ENCODE results near the gene CSE1L.

CSE1L gene

GRCh38 chr20:49030954-49031619 lies 15.0 kb upstream of the CSE1L start:
- TF ChIP-seq FOXA1 (IDR thresholded peaks at IDR 0.05) (no peak), NFRKB (IDR thresholded peaks at IDR 0.05) (no peak), CTBP1 (IDR thresholded peaks at IDR 0.05; ENCODE audit: borderline replicate concordance) (no peak), PKNOX1 (IDR thresholded peaks at IDR 0.05) (no peak), HDGF (IDR thresholded peaks at IDR 0.05; ENCODE audit: borderline replicate concordance) (no peak), FOXM1 (IDR thresholded peaks at IDR 0.05; ENCODE audit: borderline replicate concordance) (no peak), BHLHE40 (IDR thresholded peaks at IDR 0.05; ENCODE audit: borderline replicate concordance) (no peak), FOXK2 (IDR thresholded peaks at IDR 0.05) (no peak), SUZ12 (IDR thresholded peaks at IDR 0.05) (no peak), TARDBP (IDR thresholded peaks at IDR 0.05) (no peak), L3MBTL2 (conservative IDR thresholded peaks at IDR 0.05) (no peak), ZNF384 (IDR thresholded peaks at IDR 0.05) (no peak), ELF4 (IDR thresholded peaks at IDR 0.05) (no peak), SP1 (IDR thresholded peaks at IDR 0.05) (no peak), LEF1 (IDR thresholded peaks at IDR 0.05; ENCODE audit: borderline replicate concordance) (no peak), ARNT (IDR thresholded peaks at IDR 0.05) (no peak)
- DNase-seq (ENCODE audit: extremely low spot score), result no peak
- POLR2A ChIA-PET, result interaction anchor here (0.7 kb wide), 1 partner anchor 15 kb away, joined by 3 read pairs; the partner anchor contains the start of gene CSE1L
- CTCF ChIA-PET, result interaction anchor here (1.4 kb wide), 1 partner anchor 410 kb away, joined by 3 read pairs; no protein-coding TSS in a partner anchor

- no peak for TF ChIP-seq ARNT (IDR thresholded peaks at IDR 0.05)
- no peak for TF ChIP-seq CTBP1 (IDR thresholded peaks at IDR 0.05; ENCODE audit: borderline replicate concordance)
- TF ChIP-seq LEF1 (IDR thresholded peaks at IDR 0.05; ENCODE audit: borderline replicate concordance), result no peak
- no peak for TF ChIP-seq SUZ12 (IDR thresholded peaks at IDR 0.05)
- no peak for TF ChIP-seq FOXA1 (IDR thresholded peaks at IDR 0.05)
- no peak for TF ChIP-seq BHLHE40 (IDR thresholded peaks at IDR 0.05; ENCODE audit: borderline replicate concordance)
- no peak for TF ChIP-seq FOXK2 (IDR thresholded peaks at IDR 0.05)
- no peak for TF ChIP-seq NFRKB (IDR thresholded peaks at IDR 0.05)
- no peak for TF ChIP-seq TARDBP (IDR thresholded peaks at IDR 0.05)
- ChIA-PET CTCF (no interaction called here), POLR2A (no interaction called here)
Measured at GRCh38 chr20:49032455-49032854, 13.7 kb upstream of the CSE1L start.

GRCh38 chr20:49034070-49034732 lies 11.9 kb upstream of the CSE1L start:
- ChIA-PET CTCF (no interaction called here), POLR2A (interaction anchor here (1.7 kb wide), 1 partner anchor 12 kb away, joined by 6 read pairs; the partner anchor contains the start of gene CSE1L)
- TF ChIP-seq BHLHE40 (IDR thresholded peaks at IDR 0.05; ENCODE audit: borderline replicate concordance), result no peak
- TF ChIP-seq ZNF384 (IDR thresholded peaks at IDR 0.05), result no peak
- TF ChIP-seq HDGF (IDR thresholded peaks at IDR 0.05; ENCODE audit: borderline replicate concordance), result no peak
- no peak for TF ChIP-seq SUZ12 (IDR thresholded peaks at IDR 0.05)
- TF ChIP-seq NFRKB (IDR thresholded peaks at IDR 0.05), result no peak
- TF ChIP-seq ARNT (IDR thresholded peaks at IDR 0.05), result no peak
- TF ChIP-seq FOXK2 (IDR thresholded peaks at IDR 0.05), result no peak
- no peak for TF ChIP-seq LEF1 (IDR thresholded peaks at IDR 0.05; ENCODE audit: borderline replicate concordance)
- TF ChIP-seq CTBP1 (IDR thresholded peaks at IDR 0.05; ENCODE audit: borderline replicate concordance), result no peak
- no peak for TF ChIP-seq TARDBP (IDR thresholded peaks at IDR 0.05)
- TF ChIP-seq FOXM1 (IDR thresholded peaks at IDR 0.05; ENCODE audit: borderline replicate concordance), result no peak
- TF ChIP-seq FOXA1 (IDR thresholded peaks at IDR 0.05), result no peak
- no peak for TF ChIP-seq ELF4 (IDR thresholded peaks at IDR 0.05)
- no peak for TF ChIP-seq L3MBTL2 (conservative IDR thresholded peaks at IDR 0.05)
- no peak for TF ChIP-seq PKNOX1 (IDR thresholded peaks at IDR 0.05)
- no peak for TF ChIP-seq SP1 (IDR thresholded peaks at IDR 0.05)
- DNase-seq (ENCODE audit: extremely low spot score), result no peak

More at GRCh38 chr20:49032455-49032854, 13.7 kb upstream of the CSE1L start:
- DNase-seq (ENCODE audit: extremely low spot score), result no peak

- DNase-seq (ENCODE audit: extremely low spot score), result no peak
- POLR2A ChIA-PET, result interaction anchor here (1.0 kb wide), 1 partner anchor 8 kb away, joined by 11 read pairs; the partner anchor contains the start of gene CSE1L
- TF ChIP-seq CTBP1 (IDR thresholded peaks at IDR 0.05; ENCODE audit: borderline replicate concordance) (no peak), FOXM1 (IDR thresholded peaks at IDR 0.05; ENCODE audit: borderline replicate concordance) (no peak), BHLHE40 (IDR thresholded peaks at IDR 0.05; ENCODE audit: borderline replicate concordance) (no peak), ZNF384 (IDR thresholded peaks at IDR 0.05) (no peak), LEF1 (IDR thresholded peaks at IDR 0.05; ENCODE audit: borderline replicate concordance) (no peak), PKNOX1 (IDR thresholded peaks at IDR 0.05) (no peak), TARDBP (IDR thresholded peaks at IDR 0.05) (no peak), HDGF (IDR thresholded peaks at IDR 0.05; ENCODE audit: borderline replicate concordance) (no peak), SP1 (IDR thresholded peaks at IDR 0.05) (no peak), ARNT (IDR thresholded peaks at IDR 0.05) (no peak), ELF4 (IDR thresholded peaks at IDR 0.05) (no peak), NFRKB (IDR thresholded peaks at IDR 0.05) (no peak), L3MBTL2 (conservative IDR thresholded peaks at IDR 0.05) (no peak), SUZ12 (IDR thresholded peaks at IDR 0.05) (no peak), FOXA1 (IDR thresholded peaks at IDR 0.05) (no peak), FOXK2 (IDR thresholded peaks at IDR 0.05) (no peak)
- CTCF ChIA-PET, result no interaction called here
Measured at GRCh38 chr20:49037962-49038387, 8.1 kb upstream of the CSE1L start.

GRCh38 chr20:49039854-49040253 lies 6.3 kb upstream of the CSE1L start:
- ChIA-PET POLR2A (no interaction called here), CTCF (no interaction called here)
- TF ChIP-seq ELF4 (IDR thresholded peaks at IDR 0.05) (no peak), BHLHE40 (IDR thresholded peaks at IDR 0.05; ENCODE audit: borderline replicate concordance) (no peak), FOXA1 (IDR thresholded peaks at IDR 0.05) (no peak), L3MBTL2 (conservative IDR thresholded peaks at IDR 0.05) (no peak), TARDBP (IDR thresholded peaks at IDR 0.05) (no peak), HDGF (IDR thresholded peaks at IDR 0.05; ENCODE audit: borderline replicate concordance) (no peak), PKNOX1 (IDR thresholded peaks at IDR 0.05) (no peak), NFRKB (IDR thresholded peaks at IDR 0.05) (no peak), FOXM1 (IDR thresholded peaks at IDR 0.05; ENCODE audit: borderline replicate concordance) (no peak), ZNF384 (IDR thresholded peaks at IDR 0.05) (no peak), CTBP1 (IDR thresholded peaks at IDR 0.05; ENCODE audit: borderline replicate concordance) (no peak), ARNT (IDR thresholded peaks at IDR 0.05) (no peak), FOXK2 (IDR thresholded peaks at IDR 0.05) (no peak), LEF1 (IDR thresholded peaks at IDR 0.05; ENCODE audit: borderline replicate concordance) (no peak), SP1 (IDR thresholded peaks at IDR 0.05) (no peak)
- no peak for DNase-seq (ENCODE audit: extremely low spot score)

Data from HEK293T (cell line).